ENCODE results near the gene PXDN. TPM values are rescaled to one million over a fixed set of nuclear protein-coding genes. Genes with fewer than 3 reads are reported as not detected.

Gene PXDN
- total and polyA plus RNA-seq, 9 of the 15 experiments (the other 6 are each of a cell fraction or from before 2014, with no cell fraction given) = 0.49 TPM; not detected in 8

DNA sequence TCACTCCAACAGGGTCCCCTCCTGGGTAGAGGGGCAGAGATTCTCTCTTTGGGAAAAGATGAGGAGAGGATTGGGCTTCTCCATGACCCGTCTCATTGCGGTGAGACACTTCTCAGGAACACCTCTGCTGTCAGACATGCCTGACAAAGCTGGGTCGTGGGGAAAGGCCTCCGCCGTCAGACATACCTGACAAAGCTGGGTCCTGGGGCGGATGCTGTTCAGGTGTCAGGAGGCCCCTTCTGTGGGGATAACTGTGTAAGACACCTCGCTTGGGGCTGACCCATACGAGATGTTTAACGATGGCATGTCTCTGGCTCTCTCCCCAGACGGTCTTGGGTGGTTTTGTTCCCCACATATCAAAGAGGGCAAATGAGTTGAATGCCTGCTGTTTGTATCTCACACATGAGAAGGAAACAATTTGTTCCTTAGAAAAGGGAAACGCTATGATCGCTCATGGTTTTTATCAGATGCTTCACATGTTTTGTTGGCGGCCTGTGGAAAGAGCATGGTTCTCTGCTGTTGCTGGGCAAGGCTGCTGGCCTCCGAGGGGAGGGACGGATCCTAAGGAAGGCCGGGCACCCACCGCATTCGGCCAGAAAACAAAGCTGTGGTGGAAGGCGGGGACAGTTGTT lies 40.8 kb upstream of the PXDN start:
- WGBS (ENCODE audit: insufficient coverage, low coverage, missing lambda C conversion rate) = under 1% methylated on average over 19 of the region's 19 CpGs
- no peak overlapping the region for H3K4me2 ChIP-seq (ENCODE audit: insufficient read depth, low read length)
- H4K20me1 ChIP-seq (replicated peaks; ENCODE audit: control insufficient read depth, insufficient read depth, low read length) = no peaks in the 10 kb centered on the region; the same call in 1 of the 2 replicates
- no peaks in the 10 kb centered on the region for H3K4me1 ChIP-seq (replicated peaks in 1 of 2; ENCODE audit: control insufficient read depth in 2 of 2, insufficient read depth in 2 of 2, low read length in 2 of 2)
- no TSS peak for BruUV-seq (replicated peaks)
- FAIRE-seq (no peak), ATAC-seq (no peak), DNase-seq (ENCODE audit: extremely low read depth in 1 of 4, low spot score in 3 of 4) (no peak)
- TF ChIP-seq, protein P1, sequence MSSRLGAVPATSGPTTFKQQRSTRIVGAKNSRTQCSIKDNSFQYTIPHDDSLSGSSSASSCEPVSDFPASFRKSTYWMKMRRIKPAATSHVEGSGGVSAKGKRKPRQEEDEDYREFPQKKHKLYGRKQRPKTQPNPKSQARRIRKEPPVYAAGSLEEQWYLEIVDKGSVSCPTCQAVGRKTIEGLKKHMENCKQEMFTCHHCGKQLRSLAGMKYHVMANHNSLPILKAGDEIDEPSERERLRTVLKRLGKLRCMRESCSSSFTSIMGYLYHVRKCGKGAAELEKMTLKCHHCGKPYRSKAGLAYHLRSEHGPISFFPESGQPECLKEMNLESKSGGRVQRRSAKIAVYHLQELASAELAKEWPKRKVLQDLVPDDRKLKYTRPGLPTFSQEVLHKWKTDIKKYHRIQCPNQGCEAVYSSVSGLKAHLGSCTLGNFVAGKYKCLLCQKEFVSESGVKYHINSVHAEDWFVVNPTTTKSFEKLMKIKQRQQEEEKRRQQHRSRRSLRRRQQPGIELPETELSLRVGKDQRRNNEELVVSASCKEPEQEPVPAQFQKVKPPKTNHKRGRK (tag; IDR thresholded peaks at IDR 0.05) = no peak
- no peak for TF ChIP-seq TFAM (CRISPR knock-in tag; conservative IDR thresholded peaks at IDR 0.05)
- TF ChIP-seq ZC3H8 (IDR thresholded peaks at IDR 0.05) = no peak
- TF ChIP-seq TOE1 (IDR thresholded peaks at IDR 0.05; ENCODE audit: borderline replicate concordance) = no peak
- no peak for TF ChIP-seq TOE1 (CRISPR knock-in tag; IDR thresholded peaks at IDR 0.05; ENCODE audit: borderline replicate concordance, low read depth)
- TF ChIP-seq HMGN3 (IDR thresholded peaks at IDR 0.05; ENCODE audit: borderline replicate concordance, extremely low read depth, insufficient read length, low read depth, low read length) = no peak
- TF ChIP-seq HDGF (IDR thresholded peaks at IDR 0.05) = no peak
- no peak for TF ChIP-seq ZNF57 (CRISPR knock-in tag; IDR thresholded peaks at IDR 0.05)
- no peak for TF ChIP-seq ETS2 (tag; IDR thresholded peaks at IDR 0.05; ENCODE audit: borderline replicate concordance, poor library complexity, severe bottlenecking)
- no peak for TF ChIP-seq ARID1B (IDR thresholded peaks at IDR 0.05)
- TF ChIP-seq FOXM1 (IDR thresholded peaks at IDR 0.05; ENCODE audit: low read depth) = no peak
- no peak for TF ChIP-seq FOXM1 (CRISPR knock-in tag; IDR thresholded peaks at IDR 0.05; ENCODE audit: low read depth)
- no peak for TF ChIP-seq ELF4 (CRISPR knock-in tag; IDR thresholded peaks at IDR 0.05)
- TF ChIP-seq PTTG1 (tag; IDR thresholded peaks at IDR 0.05; ENCODE audit: low read depth) = no peak
- no peak for TF ChIP-seq ZNF778 (CRISPR knock-in tag; IDR thresholded peaks at IDR 0.05)
- TF ChIP-seq SPI1 (IDR thresholded peaks at IDR 0.05; ENCODE audit: borderline replicate concordance, low read depth, low read length) = no peak
- TF ChIP-seq ZNF431 (CRISPR knock-in tag; IDR thresholded peaks at IDR 0.05) = no peak
- TF ChIP-seq TRIM28 (IDR thresholded peaks at IDR 0.05) = no peak
- ChIA-PET POLR2A (no interaction called here), CTCF (ENCODE audit: low intra/inter-chr PET ratio) (no interaction called here)
- H3K9ac ChIP-seq (ENCODE audit: insufficient read depth in 1 of 2, low read depth in 2 of 2, low read length in 2 of 2) = no peak overlapping the region
- no peak overlapping the region for H2AFZ ChIP-seq (ENCODE audit: low read depth, low read length)
- peaks cover 16 to 51% of the 10 kb centered on the region in 2 experiments; a peak in 4 of 5 replicates for H3K27me3 ChIP-seq (ENCODE audit: control insufficient read depth in 2 of 2, insufficient read depth in 2 of 2, low read length in 2 of 2)
- H3K36me3 ChIP-seq (ENCODE audit: control insufficient read depth, insufficient read depth, low read length) = no peaks in the 10 kb centered on the region
- no peak overlapping the region for H3K27ac ChIP-seq (ENCODE audit: extremely low read depth, low read depth, low read length)
- no peak overlapping the region for H3K4me3 ChIP-seq
- in situ Hi-C loops (cut with MboI) = no loop called here
- no peaks in the 10 kb centered on the region for H3K9me3 ChIP-seq (replicated peaks; ENCODE audit: control insufficient read depth, insufficient read depth, low read depth, low read length)
- H3K79me2 ChIP-seq (ENCODE audit: control insufficient read depth, insufficient read depth, low read length) = no peaks in the 10 kb centered on the region
- H3K9me1 ChIP-seq (ENCODE audit: control insufficient read depth, insufficient read depth, low read length) = peaks cover 2% of the 10 kb centered on the region
- intact Hi-C loops (cut with micrococcal nuclease) = no loop called here

All from K562 (cell line).